Glutamatergic neuron (in vitro differentiated cells): Measurements from ENCODE around the gene TSHZ1. TPM values are rescaled to one million over a fixed set of nuclear protein-coding genes. Genes with fewer than 3 reads are reported as not detected.
A peak's percentile ranks its signal among the peaks of the same experiment; 100 is the strongest.

ENCODE experiments used
- DNase-seq: peaks from one replicate; pipeline ENCODE4 v3.0.0; 2022
- H3K27ac Mint-ChIP-seq: one replicate; pipeline ENCODE4 v1.8.0; 2020; ENCODE audit warnings: mild to moderate bottlenecking, mixed read lengths, inconsistent platforms; ENCODE audit not compliant: unreplicated experiment
- H3K27me3 Mint-ChIP-seq: one replicate; pipeline ENCODE4 v1.8.0; 2020; ENCODE audit warnings: mild to moderate bottlenecking, moderate library complexity, mixed read lengths, inconsistent platforms; ENCODE audit not compliant: unreplicated experiment
- H3K36me3 Mint-ChIP-seq: one replicate; pipeline ENCODE4 v1.8.0; 2020; ENCODE audit warnings: mild to moderate bottlenecking, mixed read lengths, inconsistent platforms; ENCODE audit not compliant: unreplicated experiment
- H3K4me1 Mint-ChIP-seq: one replicate; pipeline ENCODE4 v1.8.0; 2020; ENCODE audit warnings: mild to moderate bottlenecking, low read depth, mixed read lengths, inconsistent platforms; ENCODE audit not compliant: unreplicated experiment
- H3K4me3 Mint-ChIP-seq: one replicate; pipeline ENCODE4 v1.8.0; 2020; ENCODE audit warnings: mild to moderate bottlenecking, mixed read lengths, inconsistent platforms; ENCODE audit not compliant: unreplicated experiment
- H3K9me3 Mint-ChIP-seq: one replicate; pipeline ENCODE4 v1.8.0; 2020; ENCODE audit warnings: mild to moderate bottlenecking, moderate library complexity, mixed read lengths, inconsistent platforms; ENCODE audit not compliant: unreplicated experiment
- total RNA-seq: library from RNA; stranded (reverse); fragmentation: NEBNext Ultra II Directional; extraction: Animal tissue kit (Norgen Biotek cat#: 25700); gene quantifications from one replicate; pipeline ENCODE4 v1.2.1, GENCODE V29; 2021; ENCODE audit not compliant: unreplicated experiment
- TF ChIP-seq, protein P1 (sequence below): fragments of 200-600 bp; sonication (generic); IDR thresholded peaks from one replicate; pipeline ENCODE4 v1.5.0; 2021; ENCODE audit not compliant: partially characterized antibody, unreplicated experiment

TSHZ1 gene
- total RNA-seq, 1 donor from 2014 or later = 5.3 TPM

DNA sequence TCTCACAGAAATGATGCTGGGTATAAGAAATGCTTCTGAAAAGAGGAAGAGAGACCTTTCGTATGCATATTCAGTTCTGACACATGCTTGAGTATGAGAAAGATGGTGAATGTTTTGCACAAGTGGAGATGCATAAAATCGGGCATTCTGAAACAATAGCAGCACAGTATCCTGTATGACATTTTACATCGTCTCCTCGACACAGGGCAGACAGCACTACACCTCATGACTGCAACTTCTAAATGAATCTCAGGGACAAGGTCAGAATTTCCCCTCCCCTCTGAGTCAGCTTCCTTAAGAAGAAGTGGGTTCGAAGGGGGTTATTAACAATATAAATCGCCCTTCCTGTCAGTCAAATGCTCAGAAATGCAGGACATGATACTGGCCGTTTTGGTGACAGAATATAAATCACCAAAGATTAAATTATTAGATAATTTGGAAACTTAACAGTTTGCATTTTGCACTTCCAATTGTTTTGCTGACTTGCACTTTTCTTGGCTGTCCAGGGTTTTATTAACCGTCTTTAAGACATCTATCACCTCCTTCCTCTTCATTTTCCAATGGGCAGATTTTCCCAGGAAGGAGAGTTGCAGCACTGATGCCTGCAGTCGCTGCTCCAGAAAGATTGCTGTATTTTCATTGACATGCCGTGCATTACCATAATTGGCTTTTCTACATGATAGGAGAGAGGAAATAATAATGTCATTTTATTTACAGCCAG is 57.2 kb downstream of the TSHZ1 start:
- H3K36me3 Mint-ChIP-seq = no peaks in the 10 kb centered on the region
- peaks cover 2% of the 10 kb centered on the region for H3K9me3 Mint-ChIP-seq
- no peak overlapping the region for H3K27ac Mint-ChIP-seq
- peaks cover 32% of the 10 kb centered on the region for H3K4me1 Mint-ChIP-seq
- TF ChIP-seq, protein P1, sequence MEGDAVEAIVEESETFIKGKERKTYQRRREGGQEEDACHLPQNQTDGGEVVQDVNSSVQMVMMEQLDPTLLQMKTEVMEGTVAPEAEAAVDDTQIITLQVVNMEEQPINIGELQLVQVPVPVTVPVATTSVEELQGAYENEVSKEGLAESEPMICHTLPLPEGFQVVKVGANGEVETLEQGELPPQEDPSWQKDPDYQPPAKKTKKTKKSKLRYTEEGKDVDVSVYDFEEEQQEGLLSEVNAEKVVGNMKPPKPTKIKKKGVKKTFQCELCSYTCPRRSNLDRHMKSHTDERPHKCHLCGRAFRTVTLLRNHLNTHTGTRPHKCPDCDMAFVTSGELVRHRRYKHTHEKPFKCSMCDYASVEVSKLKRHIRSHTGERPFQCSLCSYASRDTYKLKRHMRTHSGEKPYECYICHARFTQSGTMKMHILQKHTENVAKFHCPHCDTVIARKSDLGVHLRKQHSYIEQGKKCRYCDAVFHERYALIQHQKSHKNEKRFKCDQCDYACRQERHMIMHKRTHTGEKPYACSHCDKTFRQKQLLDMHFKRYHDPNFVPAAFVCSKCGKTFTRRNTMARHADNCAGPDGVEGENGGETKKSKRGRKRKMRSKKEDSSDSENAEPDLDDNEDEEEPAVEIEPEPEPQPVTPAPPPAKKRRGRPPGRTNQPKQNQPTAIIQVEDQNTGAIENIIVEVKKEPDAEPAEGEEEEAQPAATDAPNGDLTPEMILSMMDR = no peak
- no peak for DNase-seq
- H3K4me3 Mint-ChIP-seq = no peak overlapping the region
- H3K27me3 Mint-ChIP-seq = no peaks in the 10 kb centered on the region

DNA sequence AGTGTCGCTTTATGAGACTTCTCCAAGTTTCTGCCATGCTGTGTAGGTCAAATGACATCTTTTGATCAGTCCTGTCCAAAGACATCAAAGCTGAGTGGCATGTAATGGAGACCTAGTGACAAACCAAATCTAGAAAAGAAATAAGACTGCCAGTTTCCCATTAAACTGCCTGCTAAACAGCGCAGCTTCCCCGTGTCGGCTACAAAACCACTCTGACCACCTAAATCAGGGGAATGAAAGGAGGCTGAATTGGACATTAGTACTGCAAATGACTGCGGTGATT is 57.7 kb downstream of the TSHZ1 start:
- H3K27ac Mint-ChIP-seq = no peak overlapping the region
- no peaks in the 10 kb centered on the region for H3K36me3 Mint-ChIP-seq
- no peak overlapping the region for H3K4me3 Mint-ChIP-seq
- peaks cover 34% of the 10 kb centered on the region for H3K4me1 Mint-ChIP-seq
- H3K27me3 Mint-ChIP-seq = no peaks in the 10 kb centered on the region
- peaks cover 2% of the 10 kb centered on the region for H3K9me3 Mint-ChIP-seq
- TF ChIP-seq, protein P1 = no peak
- no peak for DNase-seq

DNA sequence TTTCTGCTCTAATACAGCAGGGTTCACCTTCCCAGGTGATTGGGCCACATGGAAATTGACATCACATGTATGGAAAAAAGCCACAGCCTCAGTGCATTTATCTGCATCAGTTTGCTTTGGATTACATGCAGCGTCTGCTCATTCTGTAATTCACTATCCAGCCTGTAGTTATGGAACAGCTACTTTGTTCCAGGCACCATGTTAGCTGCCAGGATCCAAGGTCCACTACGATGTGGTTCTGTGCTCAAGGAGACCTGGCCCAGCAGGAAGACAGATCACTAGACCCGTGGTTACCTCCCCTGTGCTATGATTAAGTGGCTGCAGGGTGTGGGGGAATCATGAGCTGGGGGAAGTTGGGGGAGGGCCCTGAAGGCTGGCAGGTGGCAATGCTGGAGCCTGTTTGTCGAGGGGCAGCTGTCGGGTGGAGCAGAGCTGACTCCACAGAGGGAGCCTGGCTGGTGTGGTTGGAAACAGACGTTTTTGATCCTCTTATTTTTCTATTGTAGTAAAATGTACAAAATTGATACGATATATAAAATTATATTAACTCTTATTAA is 58.6 kb downstream of the TSHZ1 start:
- TF ChIP-seq, protein P1 = no peak
- Mint-ChIP-seq H3K4me1 (peaks cover 40% of the 10 kb centered on the region), H3K4me3 (no peak overlapping the region), H3K9me3 (peaks cover 4% of the 10 kb centered on the region), H3K36me3 (no peaks in the 10 kb centered on the region), H3K27ac (peak overlapping the region; percentile 49), H3K27me3 (peaks cover 2% of the 10 kb centered on the region)
- DNase-seq = no peak

DNA sequence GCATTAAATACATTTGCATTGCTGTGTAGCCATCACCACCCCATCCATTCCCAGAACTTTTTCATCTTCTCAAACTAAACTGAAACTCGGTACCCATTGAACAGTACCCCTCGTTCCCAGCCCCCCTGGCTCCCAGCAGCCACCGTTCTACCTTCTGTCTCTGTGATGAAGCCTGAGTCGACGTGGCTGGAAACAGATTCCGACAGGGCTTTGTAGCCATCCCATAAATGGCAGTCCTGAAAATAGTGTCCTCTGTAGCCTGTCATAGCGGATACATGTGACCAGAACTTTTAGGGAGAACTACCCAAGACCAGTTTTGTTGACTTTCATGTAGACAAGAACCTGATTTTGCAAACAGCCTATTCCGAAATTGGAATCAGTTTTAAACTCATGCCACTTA is 59.1 kb downstream of the TSHZ1 start:
- Mint-ChIP-seq H3K27me3 (peaks cover 2% of the 10 kb centered on the region), H3K36me3 (no peaks in the 10 kb centered on the region)

DNA sequence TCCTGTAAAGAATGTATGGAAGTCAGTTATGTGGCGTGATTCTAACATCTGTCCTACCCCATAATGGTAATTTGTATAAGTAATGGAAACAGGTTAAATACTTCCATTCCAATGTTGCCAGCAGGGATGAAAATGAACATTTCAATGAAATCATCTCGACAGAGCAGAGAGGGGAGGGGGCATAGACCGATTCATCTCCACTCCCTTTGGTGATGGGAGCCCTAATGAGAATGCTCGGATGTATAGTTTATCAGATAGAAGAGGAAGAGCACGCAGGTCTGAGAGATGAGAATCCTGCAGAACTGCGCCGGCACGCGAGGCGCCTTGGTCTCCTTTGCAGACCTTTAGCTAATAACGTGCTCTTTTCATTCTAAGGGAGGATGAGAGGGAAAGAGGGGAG is 61.4 kb downstream of the TSHZ1 start:
- Mint-ChIP-seq H3K9me3 (peaks cover 4% of the 10 kb centered on the region), H3K4me1 (peaks cover 31% of the 10 kb centered on the region), H3K4me3 (no peak overlapping the region), H3K27ac (no peak overlapping the region), H3K27me3 (peaks cover 2% of the 10 kb centered on the region), H3K36me3 (no peaks in the 10 kb centered on the region)
- TF ChIP-seq, protein P1 = no peak
- no peak for DNase-seq

More for the DNA sequence above, 59.1 kb downstream of the TSHZ1 start:
- H3K4me1 Mint-ChIP-seq = peaks cover 40% of the 10 kb centered on the region
- no peak overlapping the region for H3K27ac Mint-ChIP-seq
- TF ChIP-seq, protein P1 = no peak
- peaks cover 4% of the 10 kb centered on the region for H3K9me3 Mint-ChIP-seq
- no peak for DNase-seq
- H3K4me3 Mint-ChIP-seq = no peak overlapping the region
